H9 (cell line): ENCODE results near the gene MYO10. TPM values are rescaled to one million over a fixed set of nuclear protein-coding genes. Genes with fewer than 3 reads are reported as not detected.

Experiments used
- DNase-seq: peaks from one replicate; pipeline ENCODE4 v3.0.0-alpha.2; 2017
- H2AFZ ChIP-seq: one replicate; pipeline ENCODE4 v1.6.1; 2013; ENCODE audit warnings: mild to moderate bottlenecking, low read length, control low read depth, moderate library complexity
- H2AK5ac ChIP-seq: 2 replicates; pipeline ENCODE4 v1.6.1; 2013; ENCODE audit warnings: low read length, control low read depth, mixed read lengths; ENCODE audit not compliant: insufficient read length
- H2BK120ac ChIP-seq: one replicate; pipeline ENCODE4 v1.6.1; 2013; ENCODE audit warnings: low read depth, mild to moderate bottlenecking, low read length, control low read depth, inconsistent platforms; ENCODE audit not compliant: poor library complexity, severe bottlenecking
- H2BK12ac ChIP-seq: 2 replicates; pipeline ENCODE4 v1.6.1; 2013; ENCODE audit warnings: low read length, control low read depth, mixed read lengths, low read depth; ENCODE audit not compliant: insufficient read length
- H2BK15ac ChIP-seq: 2 replicates; pipeline ENCODE4 v1.6.1; 2013; ENCODE audit warnings: low read depth, low read length, control low read depth
- H2BK20ac ChIP-seq: one replicate; pipeline ENCODE4 v1.6.1; 2013; ENCODE audit warnings: low read depth, mild to moderate bottlenecking, low read length, control low read depth, inconsistent platforms; ENCODE audit not compliant: poor library complexity, severe bottlenecking
- H2BK5ac ChIP-seq: 2 replicates; pipeline ENCODE4 v1.6.1; 2013; ENCODE audit warnings: low read length, control low read depth, mixed read lengths; ENCODE audit not compliant: insufficient read length
- H3K14ac ChIP-seq: 2 replicates; pipeline ENCODE4 v1.6.1; 2013; ENCODE audit warnings: low read length, control low read depth; ENCODE audit not compliant: insufficient read depth
- H3K18ac ChIP-seq: 2 replicates; pipeline ENCODE4 v1.6.1; 2013; ENCODE audit warnings: low read depth, mild to moderate bottlenecking, mixed read lengths, low read length, control low read depth; ENCODE audit not compliant: insufficient read length
- H3K23ac ChIP-seq: 2 replicates; pipeline ENCODE4 v1.6.1; 2013; ENCODE audit warnings: low read length, control low read depth, mixed read lengths, low read depth; ENCODE audit not compliant: insufficient read length
- H3K23me2 ChIP-seq: 2 replicates; pipeline ENCODE4 v1.6.1; 2013; ENCODE audit warnings: low read depth, mild to moderate bottlenecking, mixed read lengths, low read length, control low read depth; ENCODE audit not compliant: insufficient read length, poor library complexity, severe bottlenecking
- H3K27ac ChIP-seq: 2 replicates; pipeline ENCODE4 v1.5.1; 2013; ENCODE audit warnings: low read length, control low read depth, mixed read lengths, low read depth; ENCODE audit not compliant: insufficient read length
- H3K27me3 ChIP-seq: 2 replicates; pipeline ENCODE4 v1.6.1; 2013; ENCODE audit warnings: low read length, control low read depth, inconsistent platforms; ENCODE audit not compliant: insufficient read depth
- H3K4ac ChIP-seq: 2 replicates; pipeline ENCODE4 v1.6.1; 2013; ENCODE audit warnings: low read depth, mild to moderate bottlenecking, control low read depth, inconsistent platforms, low read length, moderate library complexity
- H3K4me1 ChIP-seq: 2 replicates; pipeline ENCODE4 v1.6.1; 2013; ENCODE audit warnings: low read length, control low read depth, inconsistent platforms; ENCODE audit not compliant: insufficient read depth
- H3K4me2 ChIP-seq: 2 replicates; pipeline ENCODE4 v1.6.1; 2013; ENCODE audit warnings: low read length, control low read depth, mixed read lengths; ENCODE audit not compliant: insufficient read length, insufficient read depth
- H3K56ac ChIP-seq: 2 replicates; pipeline ENCODE4 v1.6.1; 2013; ENCODE audit warnings: low read depth, mild to moderate bottlenecking, mixed read lengths, low read length, control low read depth; ENCODE audit not compliant: insufficient read length
- H3K79me1 ChIP-seq: 2 replicates; pipeline ENCODE4 v1.6.1; 2013; ENCODE audit warnings: low read depth, mild to moderate bottlenecking, moderate library complexity, low read length, control low read depth, inconsistent platforms; ENCODE audit not compliant: insufficient read depth, poor library complexity, severe bottlenecking
- H3K79me2 ChIP-seq: 2 replicates; pipeline ENCODE4 v1.6.1; 2013; ENCODE audit warnings: low read length, control low read depth, inconsistent platforms; ENCODE audit not compliant: insufficient read depth
- H3K9ac ChIP-seq: 2 replicates; pipeline ENCODE4 v1.6.1; 2013; ENCODE audit warnings: low read length, control low read depth, mixed read lengths; ENCODE audit not compliant: insufficient read length; ENCODE audit errors: extremely low read depth
- H3K9me3 ChIP-seq: one replicate; pipeline ENCODE4 v1.6.1; 2013; ENCODE audit warnings: low read depth, low read length, inconsistent platforms; ENCODE audit not compliant: control insufficient read depth
- H3T11ph ChIP-seq: one replicate; pipeline ENCODE4 v1.6.1; 2013; ENCODE audit warnings: mild to moderate bottlenecking, low read length, control low read depth, inconsistent platforms
- H4K20me1 ChIP-seq: one replicate; pipeline ENCODE4 v1.6.1; 2013; ENCODE audit not compliant: control insufficient read depth, insufficient read length, insufficient read depth
- H4K5ac ChIP-seq: 2 replicates; pipeline ENCODE4 v1.6.1; 2013; ENCODE audit warnings: low read depth, mild to moderate bottlenecking, mixed read lengths, low read length, control low read depth; ENCODE audit not compliant: insufficient read length
- H4K8ac ChIP-seq: replicated peaks from 2 replicates; pipeline ENCODE4 v1.6.1; 2013; ENCODE audit warnings: low read length, control low read depth, mixed read lengths, low read depth; ENCODE audit not compliant: insufficient read length
- H4K91ac ChIP-seq: 2 replicates; pipeline ENCODE4 v1.6.1; 2013; ENCODE audit warnings: low read depth, mild to moderate bottlenecking, moderate library complexity, mixed read lengths, low read length, control low read depth; ENCODE audit not compliant: insufficient read length
- H3K27ac Mint-ChIP-seq, 3 experiments: 2 replicates in 2 of 3; 3 replicates in 1 of 3; pipeline ENCODE4 v1.8.0; 2020 to 2021; ENCODE audit warnings: mixed read lengths in 3 of 3, mild to moderate bottlenecking in 1 of 3, moderate library complexity in 1 of 3
- H3K27me3 Mint-ChIP-seq: 2 replicates; pipeline ENCODE4 v1.8.0; 2021; ENCODE audit warnings: low read depth, mild to moderate bottlenecking, moderate library complexity, mixed read lengths
- H3K36me3 Mint-ChIP-seq, 3 experiments: 2 replicates in 2 of 3; 3 replicates in 1 of 3; pipeline ENCODE4 v1.8.0; 2020 to 2021; ENCODE audit warnings: low read depth in 3 of 3, mixed read lengths in 3 of 3; ENCODE audit not compliant: insufficient read depth in 1 of 3
- H3K4me1 Mint-ChIP-seq, 2 experiments: 2 replicates each; pipeline ENCODE4 v1.8.0; 2020; ENCODE audit warnings: mixed read lengths in 2 of 2
- H3K4me3 Mint-ChIP-seq, 2 experiments: 2 replicates in 1 of 2; 3 replicates in 1 of 2; pipeline ENCODE4 v1.8.0; 2020 to 2021; ENCODE audit warnings: mild to moderate bottlenecking in 2 of 2, mixed read lengths in 2 of 2, moderate library complexity in 1 of 2
- H3K9me3 Mint-ChIP-seq, 2 experiments: 2 replicates in 1 of 2; 3 replicates in 1 of 2; pipeline ENCODE4 v1.8.0; 2020; ENCODE audit warnings: mild to moderate bottlenecking in 2 of 2, mixed read lengths in 2 of 2, moderate library complexity in 1 of 2
- CTCF ChIP-seq: fragments of 200-600 bp; sonication (generic); conservative IDR thresholded peaks from 3 replicates; pipeline ENCODE4 v1.8.0; 2021; ENCODE audit warnings: antibody characterized with exemption, mild to moderate bottlenecking
- WGBS: extraction: QIAGEN DNeasy Blood & Tissue Kit; methylation state at CpG from one replicate; pipeline ENCODE4 v1.1.7; 2013; ENCODE audit warnings: missing lambda C conversion rate, low lambda C conversion rate, mixed read lengths; ENCODE audit not compliant: insufficient read length; ENCODE audit errors: extremely low coverage; 5-methylcytosine and 5-hydroxymethylcytosine counted together
- total RNA-seq: library from RNA; stranded (reverse); gene quantifications from 2 replicates; pipeline ENCODE4 v1.2.1, GENCODE V29; 2021

Gene MYO10
- total RNA-seq, 1 experiment from 2014 or later: 127 TPM

GRCh38 chr5:16883176-16883575 lies 52.9 kb downstream of the MYO10 start:
- DNase-seq: no peak
- Histone ChIP-seq H2BK5ac (no peak overlapping the region), H4K5ac (no peak overlapping the region), H3K79me1 (peaks cover 2% of the 10 kb centered on the region), H2BK120ac (peak overlapping the region; percentile 38), H3K9me3 (no peaks in the 10 kb centered on the region), H2BK12ac (no peak overlapping the region), H3K9ac (no peak overlapping the region), H3K23ac (no peak overlapping the region), H3K23me2 (no peaks in the 10 kb centered on the region), H4K91ac (no peak overlapping the region), H2BK15ac (no peak overlapping the region), H3K79me2 (peaks cover 3% of the 10 kb centered on the region), H3K14ac (no peak overlapping the region), H2BK20ac (no peak overlapping the region), H3K27ac (no peak overlapping the region), H4K8ac (no peak overlapping the region), H3K27me3 (no peaks in the 10 kb centered on the region), H3K4ac (no peak overlapping the region), H3K4me2 (no peak overlapping the region), H3T11ph (no peak overlapping the region), H3K56ac (no peak overlapping the region), H3K18ac (no peak overlapping the region), H2AK5ac (no peak overlapping the region), H2AFZ (no peak overlapping the region), H3K4me1 (peaks cover 3% of the 10 kb centered on the region), H4K20me1 (no peaks in the 10 kb centered on the region)
- H3K4me3 Mint-ChIP-seq: no peak overlapping the region
- H3K27me3 Mint-ChIP-seq: no peaks in the 10 kb centered on the region
- peaks cover 42 to 53% of the 10 kb centered on the region in 2 experiments for H3K4me1 Mint-ChIP-seq
- H3K9me3 Mint-ChIP-seq: no peaks in the 10 kb centered on the region
- peaks cover 0 to 12% (median 1%) of the 10 kb centered on the region in 3 experiments; a peak in 4 of 7 replicates for H3K36me3 Mint-ChIP-seq
- no peak for TF ChIP-seq CTCF
- no peak overlapping the region for H3K27ac Mint-ChIP-seq
- no CpG with 5 or more reads among the region's 6 CpGs for WGBS
